ENCODE measurements around the gene ENOX1. TPM values are rescaled to one million over a fixed set of nuclear protein-coding genes. Genes with fewer than 3 reads are reported as not detected.

The ENOX1 gene
- total and polyA plus RNA-seq, 2 of the 8 experiments (the other 6 are each of a cell fraction or from before 2014, with no cell fraction given), result 0.23 to 0.37 TPM

DNA sequence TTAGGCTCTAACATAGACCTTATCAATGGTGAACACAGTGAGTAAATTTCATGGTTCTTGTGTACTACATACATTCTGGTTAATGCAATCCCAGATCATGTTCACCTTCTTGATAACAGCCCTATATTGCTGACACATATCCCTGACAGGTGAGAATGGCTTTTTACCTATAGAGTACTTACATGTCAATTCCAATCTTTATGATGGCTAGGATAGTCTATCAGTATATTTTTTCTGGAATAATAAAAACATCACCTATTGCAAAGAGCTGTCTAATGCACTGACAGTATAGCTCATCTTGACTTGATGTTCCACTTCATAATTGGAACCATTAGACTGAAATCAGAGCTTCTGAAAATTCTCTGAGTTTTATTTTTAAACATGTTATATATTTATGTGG, 199.4 kb downstream of the ENOX1 start:
- POLR2A ChIA-PET (ENCODE audit: partially characterized antibody), result no interaction called here
- TF ChIP-seq ASH2L (IDR thresholded peaks at IDR 0.05; ENCODE audit: low read length) (no peak), SP2 (IDR thresholded peaks at IDR 0.05; ENCODE audit: low read length) (no peak), SIRT6 (IDR thresholded peaks at IDR 0.05; ENCODE audit: low read length) (no peak), ATF2 (IDR thresholded peaks at IDR 0.05; ENCODE audit: low read length) (no peak), KDM5A (IDR thresholded peaks at IDR 0.05; ENCODE audit: low read length) (no peak), SP4 (IDR thresholded peaks at IDR 0.05; ENCODE audit: low read length) (no peak), KDM1A (IDR thresholded peaks at IDR 0.05; ENCODE audit: borderline replicate concordance, low read length) (no peak), FOSL1 (IDR thresholded peaks at IDR 0.05; ENCODE audit: insufficient read depth, low read depth, low read length) (no peak), GABPA (IDR thresholded peaks at IDR 0.05; ENCODE audit: borderline replicate concordance, insufficient read depth, low read length) (no peak), JUND (IDR thresholded peaks at IDR 0.05; ENCODE audit: low read length) (no peak), POLR2AphosphoS5 (IDR thresholded peaks at IDR 0.05; ENCODE audit: low read depth, low read length) (no peak), CHD1 (IDR thresholded peaks at IDR 0.05; ENCODE audit: low read depth, low read length) (no peak)
- TF ChIP-seq, protein P1, sequence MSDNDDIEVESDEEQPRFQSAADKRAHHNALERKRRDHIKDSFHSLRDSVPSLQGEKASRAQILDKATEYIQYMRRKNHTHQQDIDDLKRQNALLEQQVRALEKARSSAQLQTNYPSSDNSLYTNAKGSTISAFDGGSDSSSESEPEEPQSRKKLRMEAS (IDR thresholded peaks at IDR 0.05), result no peak

More for the DNA sequence above, 199.4 kb downstream of the ENOX1 start:
- Histone ChIP-seq H2BK20ac (ENCODE audit: low read length) (no peak overlapping the region), H4K8ac (ENCODE audit: extremely low read depth, insufficient read depth, low read length) (no peak overlapping the region), H3K18ac (ENCODE audit: extremely low read depth, low read length) (no peak overlapping the region), H2AK5ac (ENCODE audit: low read depth, low read length) (no peak overlapping the region), H2BK15ac (ENCODE audit: low read length) (no peak overlapping the region), H3K56ac (replicated peaks; ENCODE audit: insufficient read length, low read depth, low read length) (no peak overlapping the region), H3K4ac (replicated peaks; ENCODE audit: insufficient read length, low read depth, low read length) (no peak overlapping the region), H3K23me2 (ENCODE audit: low read depth, low read length) (no peaks in the 10 kb centered on the region; the same call in 1 of the 2 replicates), H4K20me1 (replicated peaks in 1 of 2; ENCODE audit: control insufficient read depth in 1 of 2, insufficient read depth in 2 of 2, low read length in 2 of 2) (no peaks in the 10 kb centered on the region), H2AFZ (ENCODE audit: low read length) (no peak overlapping the region), H3K4me2 (ENCODE audit: insufficient read depth in 1 of 2, low read depth in 2 of 2, low read length in 2 of 2) (no peak overlapping the region), H3K79me1 (ENCODE audit: low read depth, low read length) (no peaks in the 10 kb centered on the region), H3K36me3 (ENCODE audit: control insufficient read depth in 2 of 4, insufficient read depth in 4 of 4, low read length in 3 of 4) (no peaks in the 10 kb centered on the region), H3K14ac (ENCODE audit: insufficient read length) (no peak overlapping the region), H3K9ac (replicated peaks in 1 of 4; ENCODE audit: extremely low read depth in 1 of 4, low read depth in 3 of 4, low read length in 3 of 4) (no peak overlapping the region), H2BK120ac (replicated peaks; ENCODE audit: low read depth, low read length) (no peak overlapping the region), H3K27ac (ENCODE audit: low read depth, low read length) (no peak overlapping the region), H3K27me3 (replicated peaks in 1 of 4; ENCODE audit: control insufficient read depth in 3 of 4, extremely low read depth in 1 of 4, insufficient read depth in 3 of 4, low read length in 3 of 4) (peaks cover 0 to 2% (median 0%) of the 10 kb centered on the region in 4 experiments; a peak in 1 of 7 replicates), H2BK5ac (ENCODE audit: low read depth, low read length) (no peak overlapping the region), H3K79me2 (ENCODE audit: control insufficient read depth in 1 of 2, insufficient read depth in 2 of 2, low read length in 2 of 2) (no peaks in the 10 kb centered on the region), H3K9me3 (ENCODE audit: insufficient read depth in 2 of 2, low read depth in 1 of 2, low read length in 1 of 2) (no peaks in the 10 kb centered on the region), H4K5ac (ENCODE audit: insufficient read length, low read depth, low read length) (no peak overlapping the region), H4K91ac (replicated peaks; ENCODE audit: insufficient read length, low read length) (no peak overlapping the region), H3K4me1 (replicated peaks in 1 of 4; ENCODE audit: control insufficient read depth in 3 of 4, insufficient read depth in 4 of 4, low read length in 3 of 4) (no peaks in the 10 kb centered on the region), H3K23ac (ENCODE audit: insufficient read length) (no peak overlapping the region), H3K4me3 (ENCODE audit: extremely low read depth in 1 of 4, insufficient read depth in 2 of 4, low read depth in 3 of 4, low read length in 4 of 4) (no peak overlapping the region), H2BK12ac (ENCODE audit: low read depth, low read length) (no peak overlapping the region)
- FAIRE-seq, result no peak
- no peak for DNase-seq (ENCODE audit: low read depth in 1 of 2, low spot score in 2 of 2)
- CTCF ChIA-PET (ENCODE audit: partially characterized antibody), result interaction anchor here (1.4 kb wide), 1 partner anchor 284 kb away, joined by 3 read pairs; no protein-coding TSS in a partner anchor

All from H1 (cell line).